Measurements from ENCODE around the gene SMYD3. TPM values are rescaled to one million over a fixed set of nuclear protein-coding genes. Genes with fewer than 3 reads are reported as not detected.

SMYD3 gene
- polyA plus RNA-seq, 1 donor from 2014 or later, result 48.6 TPM

GRCh38 chr1:246404078-246404477 is 103.0 kb downstream of the SMYD3 start:
- Histone ChIP-seq H3K9ac (ENCODE audit: low read length) (no peak overlapping the region), H4K20me1 (ENCODE audit: insufficient read depth) (no peaks in the 10 kb centered on the region), H3K79me2 (replicated peaks; ENCODE audit: insufficient read depth, low read length) (no peaks in the 10 kb centered on the region), H3K36me3 (ENCODE audit: insufficient read depth, low read length) (no peaks in the 10 kb centered on the region), H3K4me3 (ENCODE audit: low read length) (no peak overlapping the region), H3K9me2 (ENCODE audit: insufficient read depth, low read length) (no peaks in the 10 kb centered on the region), H2AFZ (ENCODE audit: low read depth, low read length) (no peak overlapping the region), H3K4me2 (ENCODE audit: low read length) (no peak overlapping the region), H3K27ac (ENCODE audit: low read length) (no peak overlapping the region), H3F3A (ENCODE audit: insufficient read depth, low read length, poor library complexity, severe bottlenecking) (no peaks in the 10 kb centered on the region), H3K9me3 (ENCODE audit: low read length) (no peaks in the 10 kb centered on the region), H3K27me3 (ENCODE audit: insufficient read depth, low read depth, low read length) (no peaks in the 10 kb centered on the region)
- TF ChIP-seq EP300 (conservative IDR thresholded peaks at IDR 0.05; ENCODE audit: poor library complexity, severe bottlenecking) (no peak), EZH2 (IDR thresholded peaks at IDR 0.05; ENCODE audit: borderline replicate concordance, insufficient read depth, low read length, poor library complexity, severe bottlenecking) (no peak), MXI1 (conservative IDR thresholded peaks at IDR 0.05; ENCODE audit: poor library complexity, severe bottlenecking) (no peak), CTCF (IDR thresholded peaks at IDR 0.05; ENCODE audit: poor library complexity, severe bottlenecking) (no peak), REST (IDR thresholded peaks at IDR 0.05; ENCODE audit: borderline replicate concordance) (no peak), POLR2AphosphoS5 (IDR thresholded peaks at IDR 0.05) (no peak), RAD21 (conservative IDR thresholded peaks at IDR 0.05) (no peak), TAF1 (IDR thresholded peaks at IDR 0.05; ENCODE audit: low read depth) (no peak), SMC3 (conservative IDR thresholded peaks at IDR 0.05; ENCODE audit: poor library complexity) (no peak)

- Histone ChIP-seq H3K9me3 (ENCODE audit: low read length) (no peaks in the 10 kb centered on the region), H4K20me1 (ENCODE audit: insufficient read depth) (no peaks in the 10 kb centered on the region), H3K27ac (ENCODE audit: low read length) (no peak overlapping the region), H3K9ac (ENCODE audit: low read length) (no peak overlapping the region), H3K27me3 (ENCODE audit: insufficient read depth, low read depth, low read length) (no peaks in the 10 kb centered on the region), H2AFZ (ENCODE audit: low read depth, low read length) (no peak overlapping the region), H3K4me3 (ENCODE audit: low read length) (no peak overlapping the region), H3F3A (ENCODE audit: insufficient read depth, low read length, poor library complexity, severe bottlenecking) (no peaks in the 10 kb centered on the region), H3K4me2 (ENCODE audit: low read length) (no peak overlapping the region), H3K36me3 (ENCODE audit: insufficient read depth, low read length) (no peaks in the 10 kb centered on the region), H3K79me2 (replicated peaks; ENCODE audit: insufficient read depth, low read length) (no peaks in the 10 kb centered on the region), H3K9me2 (ENCODE audit: insufficient read depth, low read length) (no peaks in the 10 kb centered on the region)
- TF ChIP-seq MXI1 (conservative IDR thresholded peaks at IDR 0.05; ENCODE audit: poor library complexity, severe bottlenecking) (no peak), CTCF (IDR thresholded peaks at IDR 0.05; ENCODE audit: poor library complexity, severe bottlenecking) (no peak)
Measured at GRCh38 chr1:246398126-246398813, 108.8 kb downstream of the SMYD3 start.

Measured in neural cell (in vitro differentiated cells).